ENCODE data around the gene ANKRD26.
A peak's percentile ranks its signal among the peaks of the same experiment; 100 is the strongest.
"Not testable (repeated sequence)": the region's sequence is repeated elsewhere in the genome, so short reads cannot be mapped to it uniquely, and the experiment has no call there.

The ANKRD26 gene

DNA sequence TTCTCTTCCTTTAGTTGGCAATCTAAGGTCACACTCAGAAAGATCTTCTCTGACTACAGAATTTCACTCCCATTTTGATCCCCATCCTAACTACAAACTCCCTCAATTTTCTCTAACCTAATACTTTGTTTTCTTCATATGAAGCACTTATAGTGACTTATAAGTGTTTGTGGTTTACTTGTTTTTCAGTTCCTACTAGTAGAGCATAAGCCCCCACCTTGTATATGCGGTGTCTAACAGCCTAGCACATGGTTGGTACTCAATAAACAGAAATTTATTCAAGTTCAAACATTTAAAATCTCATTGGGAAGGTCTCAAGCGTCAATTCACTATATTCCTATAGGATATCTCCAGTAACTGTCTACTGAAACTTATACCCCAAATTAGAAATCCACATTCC, 35.2 kb downstream of the ANKRD26 start:
- no peaks in the 10 kb centered on the region for H3K27me3 Mint-ChIP-seq
- no peak overlapping the region for H3K4me3 Mint-ChIP-seq
- no peak for DNase-seq
- CTCF ChIA-PET: no interaction called here
- no peaks in the 10 kb centered on the region for H3K9me3 Mint-ChIP-seq
- H3K27ac Mint-ChIP-seq: no peak overlapping the region
- no peaks in the 10 kb centered on the region for H3K4me1 Mint-ChIP-seq
- peaks cover 32% of the 10 kb centered on the region for H3K36me3 Mint-ChIP-seq

DNA sequence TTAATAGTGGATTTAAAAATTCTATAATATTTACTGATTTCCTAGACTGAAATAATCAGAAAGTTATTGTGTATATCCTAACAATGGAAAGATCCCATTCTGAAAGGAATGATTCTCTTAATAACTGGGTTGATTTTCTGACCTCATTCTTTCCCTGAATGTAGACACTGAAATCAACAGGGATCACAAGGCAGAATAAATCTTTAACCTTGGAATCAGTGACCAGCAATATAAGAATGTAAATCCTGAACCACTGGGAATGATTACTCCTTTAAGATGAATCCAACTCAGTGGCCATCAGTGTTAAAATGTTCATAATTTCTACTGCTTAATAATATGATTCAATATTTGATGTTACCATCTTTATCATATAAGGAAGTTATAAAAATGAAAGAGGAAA, 47.6 kb downstream of the ANKRD26 start:
- Mint-ChIP-seq H3K4me1 (no peaks in the 10 kb centered on the region), H3K27me3 (no peaks in the 10 kb centered on the region), H3K36me3 (peaks cover 2% of the 10 kb centered on the region), H3K9me3 (no peaks in the 10 kb centered on the region), H3K27ac (no peak overlapping the region), H3K4me3 (no peak overlapping the region)
- DNase-seq: no peak
- CTCF ChIA-PET: no interaction called here

GRCh38 chr10:27045247-27045646, 55.0 kb downstream of the ANKRD26 start:
- H3K27ac Mint-ChIP-seq, H3K9me3 Mint-ChIP-seq, H3K27me3 Mint-ChIP-seq, DNase-seq, H3K4me3 Mint-ChIP-seq, H3K4me1 Mint-ChIP-seq: not testable (repeated sequence)
- CTCF ChIA-PET: interaction anchor here (1.2 kb wide), 1 partner anchor 27 kb away, joined by 3 read pairs; no protein-coding TSS in a partner anchor
- peaks cover 28% of the 10 kb centered on the region for H3K36me3 Mint-ChIP-seq

GRCh38 chr10:27041196-27041595, 59.1 kb downstream of the ANKRD26 start:
- no peaks in the 10 kb centered on the region for H3K27me3 Mint-ChIP-seq
- H3K9me3 Mint-ChIP-seq: no peaks in the 10 kb centered on the region
- H3K4me1 Mint-ChIP-seq: peaks cover 3% of the 10 kb centered on the region
- H3K27ac Mint-ChIP-seq: no peak overlapping the region
- H3K4me3 Mint-ChIP-seq: no peak overlapping the region
- CTCF ChIA-PET: no interaction called here
- peaks cover 39% of the 10 kb centered on the region for H3K36me3 Mint-ChIP-seq
- no peak for DNase-seq

DNA sequence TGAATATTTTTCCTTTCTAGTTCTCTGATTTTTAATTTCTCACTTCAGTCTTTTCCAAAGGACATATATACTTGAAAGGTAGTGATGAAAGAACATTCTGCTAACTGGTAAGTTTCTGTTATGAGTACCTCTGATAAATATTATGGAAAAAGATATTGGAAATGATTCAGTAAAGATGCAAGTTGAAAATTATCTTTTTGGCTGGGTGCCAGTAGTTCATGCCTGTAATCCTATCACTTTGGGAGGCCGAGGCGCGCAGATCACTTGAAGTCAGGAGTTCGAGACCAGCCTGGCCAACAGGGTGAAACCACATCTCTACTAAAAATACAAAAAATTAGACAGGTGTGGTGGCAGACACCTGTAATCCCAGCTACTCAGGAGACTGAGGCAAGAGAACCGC, 62.1 kb downstream of the ANKRD26 start:
- peaks cover 45% of the 10 kb centered on the region for H3K36me3 Mint-ChIP-seq
- CTCF ChIA-PET: no interaction called here
- H3K4me1 Mint-ChIP-seq: peaks cover 15% of the 10 kb centered on the region

GRCh38 chr10:27035163-27035562, 65.1 kb downstream of the ANKRD26 start:
- H3K4me3 Mint-ChIP-seq: peak overlapping the region; percentile 55
- H3K36me3 Mint-ChIP-seq: peaks cover 32% of the 10 kb centered on the region
- no peaks in the 10 kb centered on the region for H3K9me3 Mint-ChIP-seq
- peaks cover 17% of the 10 kb centered on the region for H3K4me1 Mint-ChIP-seq
- no peak for DNase-seq
- H3K27me3 Mint-ChIP-seq: no peaks in the 10 kb centered on the region
- H3K27ac Mint-ChIP-seq: peak overlapping the region; percentile 49
- CTCF ChIA-PET: no interaction called here

More for the DNA sequence above, 62.1 kb downstream of the ANKRD26 start:
- H3K27ac Mint-ChIP-seq: no peak overlapping the region
- DNase-seq: no peak
- H3K4me3 Mint-ChIP-seq: no peak overlapping the region
- H3K27me3 Mint-ChIP-seq: no peaks in the 10 kb centered on the region
- no peaks in the 10 kb centered on the region for H3K9me3 Mint-ChIP-seq

DNA sequence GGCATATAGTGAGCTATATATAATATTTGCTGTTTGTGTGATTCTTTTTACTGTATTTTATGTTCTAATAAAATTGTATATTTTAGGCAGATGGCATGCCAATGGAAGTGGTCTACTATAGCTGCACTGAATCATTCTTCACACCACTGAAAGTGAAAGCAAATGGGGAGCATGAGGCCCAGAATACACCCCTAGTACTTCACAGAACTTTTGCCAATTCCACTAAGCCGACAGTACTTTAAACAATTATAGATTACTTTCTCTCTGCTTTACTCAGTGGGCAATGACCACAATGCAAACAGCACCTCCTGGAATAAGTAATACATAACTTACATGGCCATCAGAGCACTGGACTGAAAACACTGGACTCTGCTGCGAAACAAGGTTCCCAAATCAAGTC, 70.2 kb downstream of the ANKRD26 start:
- DNase-seq: peak; percentile 23
- H3K36me3 Mint-ChIP-seq: peaks cover 22% of the 10 kb centered on the region
- no peaks in the 10 kb centered on the region for H3K9me3 Mint-ChIP-seq
- H3K4me3 Mint-ChIP-seq: no peak overlapping the region
- H3K27me3 Mint-ChIP-seq: no peaks in the 10 kb centered on the region
- CTCF ChIA-PET: no interaction called here
- peaks cover 18% of the 10 kb centered on the region for H3K4me1 Mint-ChIP-seq
- H3K27ac Mint-ChIP-seq: no peak overlapping the region

GRCh38 chr10:27022048-27022447, 78.2 kb downstream of the ANKRD26 start:
- Mint-ChIP-seq H3K27ac (no peak overlapping the region), H3K9me3 (no peaks in the 10 kb centered on the region), H3K4me3 (no peak overlapping the region), H3K36me3 (peaks cover 21% of the 10 kb centered on the region), H3K27me3 (no peaks in the 10 kb centered on the region), H3K4me1 (peaks cover 23% of the 10 kb centered on the region)
- DNase-seq: no peak
- CTCF ChIA-PET: interaction anchor here (1.3 kb wide), 1 partner anchor 12 kb away, joined by 3 read pairs; no protein-coding TSS in a partner anchor

DNA sequence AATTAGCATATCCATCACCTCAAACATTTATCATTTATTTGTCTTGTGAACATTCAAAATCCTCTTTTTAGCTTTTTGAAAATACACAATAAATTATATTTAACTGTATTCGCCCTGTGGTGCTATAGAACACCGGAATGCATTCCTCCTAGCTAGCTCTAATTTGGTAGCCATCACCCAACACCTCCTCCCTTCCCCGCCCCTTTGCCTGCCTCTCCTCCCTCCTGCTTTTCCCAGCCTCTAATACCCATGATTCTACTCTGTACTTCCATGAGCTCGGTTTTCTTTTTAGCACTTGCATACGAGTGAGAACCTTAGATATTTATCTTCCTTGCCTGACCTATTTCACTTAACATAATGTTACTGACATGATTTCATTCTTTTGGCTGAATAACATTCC, 80.1 kb downstream of the ANKRD26 start:
- no peak for DNase-seq
- Mint-ChIP-seq H3K27me3 (no peaks in the 10 kb centered on the region), H3K4me1 (peaks cover 20% of the 10 kb centered on the region), H3K27ac (no peak overlapping the region), H3K4me3 (no peak overlapping the region), H3K36me3 (peaks cover 16% of the 10 kb centered on the region), H3K9me3 (no peaks in the 10 kb centered on the region)
- CTCF ChIA-PET: no interaction called here

GRCh38 chr10:27019827-27020226, 80.5 kb downstream of the ANKRD26 start:
- Mint-ChIP-seq H3K36me3 (peaks cover 14% of the 10 kb centered on the region), H3K4me1 (peaks cover 17% of the 10 kb centered on the region), H3K27me3 (no peaks in the 10 kb centered on the region), H3K4me3 (no peak overlapping the region), H3K9me3 (no peaks in the 10 kb centered on the region), H3K27ac (no peak overlapping the region)
- DNase-seq: no peak
- CTCF ChIA-PET: interaction anchor here (0.5 kb wide), 1 partner anchor 1264 kb away, joined by 3 read pairs; no protein-coding TSS in a partner anchor

DNA sequence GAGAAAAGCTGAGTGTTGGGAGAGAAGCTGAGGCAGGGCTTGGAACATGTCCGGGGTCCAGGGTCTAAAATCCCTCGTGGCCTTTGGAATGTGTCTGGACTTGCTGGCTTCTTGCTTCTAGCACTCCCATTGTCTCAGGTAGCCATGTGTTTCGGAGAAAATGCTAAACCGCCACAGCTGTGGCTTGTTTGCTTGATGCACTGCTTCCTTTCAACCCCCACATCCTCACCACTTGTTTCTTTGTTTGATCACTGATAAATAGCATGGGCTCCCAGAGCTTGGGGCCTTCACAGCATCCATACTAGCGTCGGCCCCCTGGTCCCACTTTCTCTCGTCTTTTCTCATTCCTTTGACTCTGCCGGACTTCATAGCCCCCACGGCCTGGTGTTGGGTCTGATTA, 102.7 kb downstream of the ANKRD26 start:
- Mint-ChIP-seq H3K9me3 (peaks cover 2% of the 10 kb centered on the region), H3K4me3 (no peak overlapping the region), H3K4me1 (peaks cover 21% of the 10 kb centered on the region), H3K36me3 (peaks cover 6% of the 10 kb centered on the region), H3K27me3 (no peaks in the 10 kb centered on the region), H3K27ac (peak overlapping the region; percentile 83)
- CTCF ChIA-PET: no interaction called here
- peak; percentile 28 for DNase-seq

GRCh38 chr10:26994743-26995142, 105.6 kb downstream of the ANKRD26 start:
- CTCF ChIA-PET: no interaction called here
- Mint-ChIP-seq H3K9me3 (peaks cover 2% of the 10 kb centered on the region), H3K36me3 (peaks cover 5% of the 10 kb centered on the region), H3K27me3 (no peaks in the 10 kb centered on the region), H3K4me3 (no peak overlapping the region), H3K4me1 (peaks cover 21% of the 10 kb centered on the region), H3K27ac (peak overlapping the region; percentile 75)
- DNase-seq: no peak

DNA sequence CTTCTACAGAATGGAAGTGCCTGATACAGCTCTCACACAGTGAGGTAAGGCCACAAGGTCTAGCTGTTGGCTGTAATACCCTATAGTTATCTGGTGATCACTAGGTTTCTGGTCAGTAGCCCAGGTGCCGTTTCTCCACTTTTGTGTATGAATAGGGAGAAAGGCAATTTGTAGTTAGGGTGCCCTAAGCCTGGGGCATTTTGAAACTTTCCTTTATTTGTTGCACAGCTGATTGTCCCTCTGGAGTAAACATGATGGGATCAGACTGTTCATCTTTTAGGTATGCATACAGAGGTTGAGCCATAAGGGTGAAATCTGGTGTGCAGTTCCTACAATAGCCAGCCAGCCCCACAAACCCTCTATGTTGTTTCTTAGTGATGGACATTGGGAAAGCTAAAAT, 112.4 kb downstream of the ANKRD26 start:
- Mint-ChIP-seq H3K4me3 (no peak overlapping the region), H3K27ac (no peak overlapping the region), H3K4me1 (no peaks in the 10 kb centered on the region), H3K36me3 (peaks cover 2% of the 10 kb centered on the region), H3K27me3 (no peaks in the 10 kb centered on the region), H3K9me3 (peaks cover 2% of the 10 kb centered on the region)
- DNase-seq: no peak
- CTCF ChIA-PET: no interaction called here

DNA sequence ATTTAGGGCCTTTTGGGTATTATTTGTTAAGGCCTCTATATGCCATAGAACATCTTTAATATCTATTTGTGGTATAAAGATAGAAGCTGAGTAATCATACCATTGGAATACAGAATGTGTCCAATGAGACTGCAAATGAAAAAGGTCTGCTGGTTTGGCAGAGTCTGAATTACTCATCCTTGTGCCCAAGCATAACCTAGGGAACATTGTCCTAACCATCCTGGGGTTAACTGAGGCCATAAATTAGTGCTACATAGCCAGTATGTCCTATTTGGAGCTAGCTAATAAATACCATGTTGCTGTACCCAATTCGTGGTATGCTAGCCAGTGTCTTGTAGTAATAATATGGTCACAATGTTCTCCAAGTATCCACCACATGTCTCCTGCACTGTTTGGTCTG, 117.1 kb downstream of the ANKRD26 start:
- DNase-seq: no peak
- no peaks in the 10 kb centered on the region for H3K27me3 Mint-ChIP-seq
- no peak overlapping the region for H3K4me3 Mint-ChIP-seq
- H3K9me3 Mint-ChIP-seq: peaks cover 2% of the 10 kb centered on the region
- H3K27ac Mint-ChIP-seq: no peak overlapping the region
- H3K4me1 Mint-ChIP-seq: no peaks in the 10 kb centered on the region
- CTCF ChIA-PET: no interaction called here
- H3K36me3 Mint-ChIP-seq: no peaks in the 10 kb centered on the region

GRCh38 chr10:26982058-26982457, 118.2 kb downstream of the ANKRD26 start:
- H3K27ac Mint-ChIP-seq: no peak overlapping the region
- no peak for DNase-seq
- CTCF ChIA-PET: no interaction called here
- no peaks in the 10 kb centered on the region for H3K36me3 Mint-ChIP-seq
- peaks cover 2% of the 10 kb centered on the region for H3K9me3 Mint-ChIP-seq
- H3K4me1 Mint-ChIP-seq: no peaks in the 10 kb centered on the region
- no peaks in the 10 kb centered on the region for H3K27me3 Mint-ChIP-seq
- no peak overlapping the region for H3K4me3 Mint-ChIP-seq

- H3K9me3 Mint-ChIP-seq: peaks cover 2% of the 10 kb centered on the region
- H3K27me3 Mint-ChIP-seq: no peaks in the 10 kb centered on the region
- H3K4me1 Mint-ChIP-seq: no peaks in the 10 kb centered on the region
- no peak overlapping the region for H3K4me3 Mint-ChIP-seq
- DNase-seq: no peak
- no peak overlapping the region for H3K27ac Mint-ChIP-seq
- no peaks in the 10 kb centered on the region for H3K36me3 Mint-ChIP-seq
- CTCF ChIA-PET: no interaction called here
These were observed 119.0 kb downstream of the ANKRD26 start for GRCh38 chr10:26981232-26981824.

Data from activated naive CD4-positive, alpha-beta T cell treated with anti-CD3 and anti-CD28 coated beads, Interleukin-2, amount 10 ng/mL, durations not matched to agents 7 days and 5 days (primary cell).